Dedifferentiated amniotic fluid mesenchymal stem cell (primary cell): ENCODE results near the gene ZCCHC13.
"Not testable (repeated sequence)": the region's sequence is repeated elsewhere in the genome, so short reads cannot be mapped to it uniquely, and the experiment has no call there.

Experiments used
- DNase-seq: peaks from one replicate; pipeline ENCODE4 v3.0.0-alpha.2; 2016; ENCODE audit errors: extremely low spot score

ZCCHC13 gene

GRCh38 chrX:74304016-74304415 lies at the start of gene ZCCHC13:
TSS of gene ZCCHC13 (plus strand) at chrX:74304180. CDS start at chrX:74304267, 87 bp downstream.
- DNase-seq: no peak

- DNase-seq: not testable (repeated sequence)
These were observed 45.9 kb upstream of the ZCCHC13 start for GRCh38 chrX:74258111-74258510.

GRCh38 chrX:74259885-74260491 lies 44.0 kb upstream of the ZCCHC13 start:
- DNase-seq: no peak

- DNase-seq: no peak
These were observed 41.3 kb upstream of the ZCCHC13 start for GRCh38 chrX:74262452-74263209.

- DNase-seq: no peak
These were observed 33.6 kb upstream of the ZCCHC13 start for GRCh38 chrX:74270393-74270792.

GRCh38 chrX:74272230-74272629 lies 31.8 kb upstream of the ZCCHC13 start:
- DNase-seq: no peak

- DNase-seq: no peak
These were observed 29.5 kb upstream of the ZCCHC13 start for GRCh38 chrX:74274516-74274915.

GRCh38 chrX:74277320-74277719 lies 26.7 kb upstream of the ZCCHC13 start:
- no peak for DNase-seq

GRCh38 chrX:74277846-74278245 lies 26.1 kb upstream of the ZCCHC13 start:
- no peak for DNase-seq

GRCh38 chrX:74280759-74281158 lies 23.2 kb upstream of the ZCCHC13 start:
- no peak for DNase-seq

- DNase-seq: no peak
These were observed 19.5 kb upstream of the ZCCHC13 start for GRCh38 chrX:74284391-74284952.

- peak; percentile 50 for DNase-seq
These were observed 16.8 kb upstream of the ZCCHC13 start for GRCh38 chrX:74286950-74287740.

- no peak for DNase-seq
These were observed 12.4 kb upstream of the ZCCHC13 start for GRCh38 chrX:74291577-74291963.

- DNase-seq: peak; percentile 79
These were observed 11.8 kb upstream of the ZCCHC13 start for GRCh38 chrX:74291964-74292807.

- DNase-seq: peak; percentile 14
These were observed 11.2 kb upstream of the ZCCHC13 start for GRCh38 chrX:74292808-74293123.

GRCh38 chrX:74293343-74293946 lies 10.5 kb upstream of the ZCCHC13 start:
- DNase-seq: peak; percentile 62

- DNase-seq: no peak
These were observed 8.9 kb upstream of the ZCCHC13 start for GRCh38 chrX:74295101-74295500.

- peak; percentile 4 for DNase-seq
These were observed 6.2 kb upstream of the ZCCHC13 start for GRCh38 chrX:74297766-74298165.

GRCh38 chrX:74300869-74301268 lies 3.1 kb upstream of the ZCCHC13 start:
- peak; percentile 3 for DNase-seq

GRCh38 chrX:74318672-74319071 lies 14.7 kb downstream of the ZCCHC13 start:
- no peak for DNase-seq

GRCh38 chrX:74319321-74319720 lies 15.3 kb downstream of the ZCCHC13 start:
- not testable (repeated sequence) for DNase-seq
